ENCODE data around the gene GAREM1.

DNA sequence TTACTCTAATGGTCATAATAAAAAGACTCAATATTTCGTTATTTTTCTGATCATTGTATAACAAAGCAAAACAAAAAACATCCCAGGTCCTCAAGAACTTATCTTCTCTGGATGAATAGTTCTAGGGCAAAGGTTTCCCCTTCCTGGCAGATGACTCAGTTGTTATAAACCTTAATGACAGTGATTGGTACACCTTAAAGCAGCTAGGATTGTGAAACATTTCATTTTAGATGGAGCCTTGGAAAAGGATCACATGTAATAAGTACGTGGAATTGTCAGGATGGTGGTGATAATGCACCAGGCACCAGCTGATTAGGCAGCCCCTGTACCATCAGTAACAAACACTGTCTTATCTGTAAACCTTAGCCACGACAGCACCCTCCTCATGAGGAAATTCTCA, 233.6 kb downstream of the GAREM1 start:
- TF ChIP-seq, protein P1, sequence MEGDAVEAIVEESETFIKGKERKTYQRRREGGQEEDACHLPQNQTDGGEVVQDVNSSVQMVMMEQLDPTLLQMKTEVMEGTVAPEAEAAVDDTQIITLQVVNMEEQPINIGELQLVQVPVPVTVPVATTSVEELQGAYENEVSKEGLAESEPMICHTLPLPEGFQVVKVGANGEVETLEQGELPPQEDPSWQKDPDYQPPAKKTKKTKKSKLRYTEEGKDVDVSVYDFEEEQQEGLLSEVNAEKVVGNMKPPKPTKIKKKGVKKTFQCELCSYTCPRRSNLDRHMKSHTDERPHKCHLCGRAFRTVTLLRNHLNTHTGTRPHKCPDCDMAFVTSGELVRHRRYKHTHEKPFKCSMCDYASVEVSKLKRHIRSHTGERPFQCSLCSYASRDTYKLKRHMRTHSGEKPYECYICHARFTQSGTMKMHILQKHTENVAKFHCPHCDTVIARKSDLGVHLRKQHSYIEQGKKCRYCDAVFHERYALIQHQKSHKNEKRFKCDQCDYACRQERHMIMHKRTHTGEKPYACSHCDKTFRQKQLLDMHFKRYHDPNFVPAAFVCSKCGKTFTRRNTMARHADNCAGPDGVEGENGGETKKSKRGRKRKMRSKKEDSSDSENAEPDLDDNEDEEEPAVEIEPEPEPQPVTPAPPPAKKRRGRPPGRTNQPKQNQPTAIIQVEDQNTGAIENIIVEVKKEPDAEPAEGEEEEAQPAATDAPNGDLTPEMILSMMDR (IDR thresholded peaks at IDR 0.05): no peak
- no peak for TF ChIP-seq POLR2A (IDR thresholded peaks at IDR 0.05)
